HAP-1 (cell line): Measurements from ENCODE around the gene PGP.

Experiments used
- DNase-seq, 2 experiments: peaks; one replicate each; pipeline ENCODE4 v3.0.0-alpha.2; 2016 to 2020; ENCODE audit warnings: low spot score in 2 of 2
- H3K27me3 ChIP-seq: fragments of 250-450 bp; sonication (Bioruptor Pico); 2 replicates; pipeline ENCODE4 v1.5.1; 2020; ENCODE audit warnings: low read depth, mild to moderate bottlenecking, moderate library complexity
- H3K36me3 ChIP-seq: fragments of 250-450 bp; sonication (Bioruptor Pico); replicated peaks from 2 replicates; pipeline ENCODE4 v1.5.1; 2020; ENCODE audit warnings: mild to moderate bottlenecking
- H3K4me1 ChIP-seq: fragments of 250-450 bp; sonication (Bioruptor Pico); 2 replicates; pipeline ENCODE4 v1.5.1; 2020; ENCODE audit warnings: mild to moderate bottlenecking
- H3K4me3 ChIP-seq: fragments of 250-450 bp; sonication (Bioruptor Pico); 2 replicates; pipeline ENCODE4 v1.5.1; 2020; ENCODE audit warnings: mild to moderate bottlenecking, moderate library complexity
- H3K9me3 ChIP-seq: fragments of 250-450 bp; sonication (Bioruptor Pico); 2 replicates; pipeline ENCODE4 v1.5.1; 2020; ENCODE audit warnings: mild to moderate bottlenecking, moderate library complexity
- in situ Hi-C: fragments of 300-500 bp; cut with MboI; formaldehyde crosslinking; loops from 3 replicates; pipeline ENCODE4 v1.14.3; 2020; ENCODE audit warnings: low sequenced_read_pairs, inconsistent platforms, mixed read lengths

The PGP gene

GRCh38 chr16:2223221-2223941 lies 8.7 kb upstream of the PGP start, which contains the start of gene E4F1:
TSS of gene E4F1 (plus strand) at chr16:2223591. CDS start at chr16:2223614, 23 bp downstream.
- peaks cover 16% of the 10 kb centered on the region for H3K36me3 ChIP-seq
- H3K9me3 ChIP-seq = no peaks in the 10 kb centered on the region
- in situ Hi-C loops = no loop called here
- DNase-seq = peak; percentile 100
- H3K27me3 ChIP-seq = no peaks in the 10 kb centered on the region
- H3K4me3 ChIP-seq = peak within 1 kb of the TSS; percentile 85
- H3K4me1 ChIP-seq = peaks cover 12% of the 10 kb centered on the region

GRCh38 chr16:2216330-2216729 lies 1.7 kb upstream of the PGP start:
- H3K9me3 ChIP-seq = no peaks in the 10 kb centered on the region
- H3K27me3 ChIP-seq = no peaks in the 10 kb centered on the region
- H3K36me3 ChIP-seq = peaks cover 6% of the 10 kb centered on the region
- no peak overlapping the region for H3K4me3 ChIP-seq
- in situ Hi-C loops = no loop called here
- no peak for DNase-seq
- peaks cover 25% of the 10 kb centered on the region for H3K4me1 ChIP-seq

- in situ Hi-C loops = no loop called here
- Histone ChIP-seq H3K27me3 (no peaks in the 10 kb centered on the region), H3K36me3 (peaks cover 13% of the 10 kb centered on the region), H3K9me3 (no peaks in the 10 kb centered on the region), H3K4me3 (peak overlapping the region; percentile 50), H3K4me1 (peaks cover 24% of the 10 kb centered on the region)
- DNase-seq = no peak
These were observed 572 bp downstream of the PGP start for GRCh38 chr16:2213817-2214718.

GRCh38 chr16:2212362-2213324 lies 2.0 kb downstream of the PGP start:
- Histone ChIP-seq H3K36me3 (peaks cover 28% of the 10 kb centered on the region), H3K27me3 (no peaks in the 10 kb centered on the region), H3K9me3 (no peaks in the 10 kb centered on the region), H3K4me3 (peak overlapping the region; percentile 50), H3K4me1 (peaks cover 22% of the 10 kb centered on the region)
- in situ Hi-C loops = no loop called here
- DNase-seq = peak in 1 of 2 experiments; percentile 47

DNA sequence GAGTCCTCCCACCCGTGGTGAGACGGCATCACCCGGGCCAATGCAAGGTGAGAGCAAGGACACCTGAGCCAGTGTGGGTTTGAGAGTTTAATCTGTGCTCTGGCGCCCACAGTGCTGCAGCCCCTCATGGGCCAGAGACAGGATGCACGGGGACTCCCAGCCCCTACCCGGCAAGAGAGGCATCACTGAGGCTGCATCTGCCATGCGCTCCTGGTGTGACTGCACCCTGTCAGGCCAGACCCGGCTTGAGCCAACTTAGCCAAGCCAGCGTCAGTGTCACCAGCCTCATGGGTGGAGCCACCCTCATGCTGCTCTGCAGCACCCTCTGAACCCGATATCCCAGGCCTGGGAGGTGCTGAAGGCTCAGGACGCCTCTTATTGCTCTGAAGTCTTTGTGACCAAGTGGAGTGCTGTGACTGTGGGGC lies 2.7 kb downstream of the PGP start:
- no peak overlapping the region for H3K4me3 ChIP-seq
- peaks cover 22% of the 10 kb centered on the region for H3K4me1 ChIP-seq
- in situ Hi-C loops = no loop called here
- peaks cover 35% of the 10 kb centered on the region for H3K36me3 ChIP-seq
- H3K27me3 ChIP-seq = no peaks in the 10 kb centered on the region
- no peak for DNase-seq
- no peaks in the 10 kb centered on the region for H3K9me3 ChIP-seq

DNA sequence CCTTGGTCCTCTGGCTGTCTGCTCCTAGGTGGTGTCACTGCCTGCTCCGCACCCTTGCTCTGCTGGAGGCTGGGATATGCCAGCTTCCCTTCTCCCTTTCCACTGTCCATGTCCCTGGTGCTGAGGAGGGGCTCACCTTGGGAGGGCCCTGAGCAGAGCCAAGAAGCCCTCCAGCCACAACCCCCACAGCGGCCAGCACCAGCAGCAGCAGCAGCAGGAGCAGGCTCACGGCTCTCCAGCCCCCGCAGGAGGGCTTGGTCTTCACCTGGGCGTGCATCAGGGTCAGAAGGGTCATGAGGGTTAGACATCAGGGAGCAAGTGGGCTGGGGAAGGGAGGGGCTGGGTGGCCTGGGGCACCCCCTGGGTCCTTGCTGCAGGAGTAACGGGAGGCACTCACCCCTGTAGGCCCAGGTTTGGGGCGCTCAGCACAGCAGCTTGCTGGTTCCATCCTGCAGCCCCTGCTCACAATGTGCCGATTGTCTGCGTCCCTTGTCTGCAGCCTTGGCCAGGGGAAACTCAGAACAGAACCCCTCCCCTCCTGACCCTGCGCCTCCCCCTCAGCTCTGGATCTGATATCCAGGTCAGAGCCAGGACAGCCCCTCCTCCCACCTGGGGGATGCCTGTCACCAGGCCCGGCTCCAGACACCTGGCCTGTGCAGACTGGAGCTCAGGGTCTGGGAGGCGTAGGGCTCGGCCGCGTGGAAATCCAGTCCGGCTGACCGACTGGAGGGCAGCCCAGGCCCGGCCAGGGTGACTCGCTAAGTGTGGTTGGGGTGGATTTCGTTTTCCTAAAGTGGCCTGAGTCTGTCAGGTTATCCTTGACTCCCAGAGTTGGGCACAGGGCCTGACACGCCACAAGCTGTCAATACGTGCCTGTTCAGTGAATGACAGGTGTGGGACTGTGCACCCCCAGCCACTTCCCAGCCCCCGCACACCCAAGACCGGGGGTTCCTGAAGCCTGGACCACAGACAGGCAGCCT lies 4.0 kb downstream of the PGP start, which contains the start of gene BRICD5:
BRICD5 (minus strand) TSS at position 478 of the 980 bp plus-strand sequence; CDS start at position 448, 30 bp downstream.
- Histone ChIP-seq H3K27me3 (no peaks in the 10 kb centered on the region), H3K9me3 (no peaks in the 10 kb centered on the region), H3K4me3 (no peak within 1 kb of the TSS), H3K36me3 (peaks cover 38% of the 10 kb centered on the region), H3K4me1 (peaks cover 21% of the 10 kb centered on the region)
- in situ Hi-C loops = no loop called here
- DNase-seq = no peak

- Histone ChIP-seq H3K27me3 (no peaks in the 10 kb centered on the region), H3K4me3 (no peak overlapping the region), H3K9me3 (no peaks in the 10 kb centered on the region), H3K4me1 (peaks cover 15% of the 10 kb centered on the region), H3K36me3 (peaks cover 42% of the 10 kb centered on the region)
- in situ Hi-C loops = no loop called here
- no peak for DNase-seq
These were observed 4.7 kb downstream of the PGP start for GRCh38 chr16:2210009-2210332.

- Histone ChIP-seq H3K4me3 (no peak overlapping the region), H3K36me3 (peaks cover 42% of the 10 kb centered on the region), H3K27me3 (no peaks in the 10 kb centered on the region), H3K9me3 (no peaks in the 10 kb centered on the region), H3K4me1 (peaks cover 18% of the 10 kb centered on the region)
- in situ Hi-C loops = no loop called here
- no peak for DNase-seq
These were observed 5.2 kb downstream of the PGP start for GRCh38 chr16:2209258-2210008.

DNA sequence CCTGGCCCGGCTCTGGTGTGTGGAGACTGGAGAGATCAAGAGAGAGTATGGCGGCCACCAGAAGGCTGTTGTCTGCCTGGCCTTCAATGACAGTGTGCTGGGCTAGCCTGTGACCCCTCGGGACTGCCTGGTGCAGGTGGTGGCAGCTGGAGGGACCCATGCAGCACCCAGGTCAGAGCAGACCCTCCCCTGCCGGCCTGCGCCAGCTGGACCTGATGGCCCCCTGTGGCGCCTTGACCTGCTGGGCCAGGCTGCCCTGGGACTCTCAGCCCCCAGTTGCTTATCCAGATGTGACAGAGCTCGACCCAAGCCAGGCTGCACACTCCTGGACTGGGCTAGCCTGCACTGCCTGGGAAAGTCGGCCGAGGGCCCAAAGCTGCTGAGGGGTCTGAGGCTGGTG lies 5.9 kb downstream of the PGP start:
- Histone ChIP-seq H3K9me3 (no peaks in the 10 kb centered on the region), H3K36me3 (peaks cover 42% of the 10 kb centered on the region), H3K4me3 (no peak overlapping the region), H3K4me1 (peaks cover 19% of the 10 kb centered on the region), H3K27me3 (no peaks in the 10 kb centered on the region)
- no peak for DNase-seq
- in situ Hi-C loops = no loop called here

DNA sequence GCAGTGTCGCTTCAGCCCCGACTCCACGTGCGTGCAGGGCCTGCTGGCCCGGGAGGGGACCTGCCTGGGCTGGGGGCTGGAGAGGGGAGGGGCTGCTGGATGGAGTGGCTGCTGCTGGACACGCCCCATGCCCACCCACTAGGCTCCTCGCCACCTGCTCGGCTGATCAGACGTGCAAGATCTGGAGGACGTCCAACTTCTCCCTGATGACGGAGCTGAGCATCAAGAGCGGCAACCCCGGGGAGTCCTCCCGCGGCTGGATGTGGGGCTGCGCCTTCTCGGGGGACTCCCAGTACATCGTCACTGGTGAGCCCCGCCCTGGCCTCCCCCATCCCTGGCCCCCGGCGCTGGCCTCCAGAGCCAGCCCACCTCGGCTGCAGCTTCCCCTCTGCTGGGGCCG lies 6.3 kb downstream of the PGP start:
- peaks cover 19% of the 10 kb centered on the region for H3K4me1 ChIP-seq
- H3K36me3 ChIP-seq = peaks cover 42% of the 10 kb centered on the region
- no peak for DNase-seq
- H3K9me3 ChIP-seq = no peaks in the 10 kb centered on the region
- in situ Hi-C loops = no loop called here
- no peak overlapping the region for H3K4me3 ChIP-seq
- no peaks in the 10 kb centered on the region for H3K27me3 ChIP-seq

DNA sequence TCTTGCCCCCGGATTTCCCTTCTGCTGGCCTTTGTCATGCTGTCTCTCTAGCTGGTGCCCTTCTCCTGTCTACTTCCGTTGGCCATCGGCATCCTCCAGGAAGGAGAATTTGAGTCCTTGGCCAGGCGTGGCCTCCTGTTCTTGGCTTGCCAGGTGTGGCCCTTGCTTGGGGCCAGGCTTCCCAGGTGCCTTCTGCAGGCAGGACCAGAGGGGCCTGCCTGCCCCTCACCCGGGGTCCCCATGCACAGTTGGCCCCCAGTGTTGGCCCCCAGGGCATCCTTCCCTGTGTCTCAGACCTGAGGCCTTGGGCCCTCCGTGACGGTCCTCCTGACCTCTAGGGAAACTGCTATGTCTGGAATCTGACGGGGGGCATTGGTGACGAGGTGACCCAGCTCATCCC lies 6.8 kb downstream of the PGP start:
- H3K9me3 ChIP-seq = no peaks in the 10 kb centered on the region
- no peak overlapping the region for H3K4me3 ChIP-seq
- no peak for DNase-seq
- in situ Hi-C loops = no loop called here
- peaks cover 17% of the 10 kb centered on the region for H3K4me1 ChIP-seq
- peaks cover 42% of the 10 kb centered on the region for H3K36me3 ChIP-seq
- H3K27me3 ChIP-seq = no peaks in the 10 kb centered on the region
